Neural cell (in vitro differentiated cells): Measurements from ENCODE around the gene RFC2. TPM values are rescaled to one million over a fixed set of nuclear protein-coding genes. Genes with fewer than 3 reads are reported as not detected.

ENCODE experiments used
- H2AFZ ChIP-seq: fragments of 200-600, 300-800 bp; sonication (generic), shearing (Covaris generic); 2 replicates; pipeline ENCODE4 v1.6.0; 2014; ENCODE audit warnings: low read depth, mild to moderate bottlenecking, antibody characterized with exemption, low read length, moderate library complexity
- H3F3A ChIP-seq: fragments of 200-600 bp; shearing (Covaris generic); 2 replicates; pipeline ENCODE4 v1.6.1; 2016; ENCODE audit warnings: mild to moderate bottlenecking, moderate library complexity, mixed read lengths, antibody characterized with exemption, low read length; ENCODE audit not compliant: insufficient read depth, poor library complexity, severe bottlenecking
- H3K27ac ChIP-seq: fragments of 200-600, 300-800 bp; sonication (generic), shearing (Covaris generic); 2 replicates; pipeline ENCODE4 v1.5.1; 2014; ENCODE audit warnings: mild to moderate bottlenecking, low read length, moderate library complexity
- H3K27me3 ChIP-seq: fragments of 300-800, 200-600 bp; sonication (generic), shearing (Covaris generic); 2 replicates; pipeline ENCODE4 v1.6.0; 2014; ENCODE audit warnings: mild to moderate bottlenecking, low read depth, low read length, moderate library complexity; ENCODE audit not compliant: insufficient read depth
- H3K36me3 ChIP-seq: fragments of 300-800, 200-600 bp; sonication (generic), shearing (Covaris generic); 2 replicates; pipeline ENCODE4 v1.5.1; 2014; ENCODE audit warnings: mild to moderate bottlenecking, antibody characterized with exemption, low read length, moderate library complexity; ENCODE audit not compliant: insufficient read depth
- H3K4me2 ChIP-seq: fragments of 300-800, 200-600 bp; sonication (generic), shearing (Covaris generic); 2 replicates; pipeline ENCODE4 v1.6.0; 2014; ENCODE audit warnings: mild to moderate bottlenecking, low read length
- H3K4me3 ChIP-seq: fragments of 300-800, 200-600 bp; sonication (generic), shearing (Covaris generic); 2 replicates; pipeline ENCODE4 v1.5.1; 2014; ENCODE audit warnings: mild to moderate bottlenecking, low read length, moderate library complexity
- H3K79me2 ChIP-seq: fragments of 200-600 bp; shearing (Covaris generic); replicated peaks from 2 replicates; pipeline ENCODE4 v1.6.0; 2014; ENCODE audit warnings: mild to moderate bottlenecking, low read length, moderate library complexity; ENCODE audit not compliant: insufficient read depth
- H3K9ac ChIP-seq: fragments of 300-800, 200-600 bp; sonication (generic), shearing (Covaris generic); 2 replicates; pipeline ENCODE4 v1.6.1; 2016; ENCODE audit warnings: mild to moderate bottlenecking, low read length, mixed read lengths
- H3K9me2 ChIP-seq: fragments of 200-600 bp; shearing (Covaris generic); 2 replicates; pipeline ENCODE4 v1.6.1; 2016; ENCODE audit warnings: mild to moderate bottlenecking, low read length, mixed read lengths; ENCODE audit not compliant: insufficient read depth
- H3K9me3 ChIP-seq: fragments of 200-600, 300-800 bp; sonication (generic), shearing (Covaris generic); 2 replicates; pipeline ENCODE4 v1.6.1; 2016; ENCODE audit warnings: mild to moderate bottlenecking, mixed run types, low read length, moderate library complexity, mixed read lengths
- H4K20me1 ChIP-seq: fragments of 200-600 bp; shearing (Covaris generic); 2 replicates; pipeline ENCODE4 v1.6.1; 2016; ENCODE audit warnings: mild to moderate bottlenecking, mixed run types; ENCODE audit not compliant: insufficient read depth
- CTCF ChIP-seq: fragments of 450-650 bp; IDR thresholded peaks from 2 replicates; pipeline ENCODE4 v1.5.1; 2014; ENCODE audit warnings: antibody characterized with exemption, mild to moderate bottlenecking, moderate library complexity; ENCODE audit not compliant: poor library complexity, severe bottlenecking
- EP300 ChIP-seq: fragments of 450-650 bp; conservative IDR thresholded peaks from 2 replicates; pipeline ENCODE4 v1.6.1; 2014; ENCODE audit warnings: antibody characterized with exemption, mild to moderate bottlenecking, moderate library complexity; ENCODE audit not compliant: poor library complexity, severe bottlenecking
- EZH2 ChIP-seq: fragments of 200-600, 300-800 bp; shearing (Covaris generic), sonication (generic); IDR thresholded peaks from 2 replicates; pipeline ENCODE4 v1.6.1; 2014; ENCODE audit warnings: antibody characterized with exemption, low read length, borderline replicate concordance, mild to moderate bottlenecking; ENCODE audit not compliant: insufficient read depth, poor library complexity, severe bottlenecking
- MXI1 ChIP-seq: fragments of 450-650 bp; conservative IDR thresholded peaks from 2 replicates; pipeline ENCODE4 v1.6.1; 2014; ENCODE audit warnings: antibody characterized with exemption, mild to moderate bottlenecking; ENCODE audit not compliant: poor library complexity, severe bottlenecking
- POLR2AphosphoS5 ChIP-seq: IDR thresholded peaks from 2 replicates; pipeline ENCODE4 v1.6.1; 2012
- RAD21 ChIP-seq: fragments of 450-650 bp; conservative IDR thresholded peaks from 2 replicates; pipeline ENCODE4 v1.6.1; 2014; ENCODE audit warnings: antibody characterized with exemption, mild to moderate bottlenecking, moderate library complexity
- SMC3 ChIP-seq: fragments of 450-650 bp; conservative IDR thresholded peaks from 2 replicates; pipeline ENCODE4 v1.6.1; 2014; ENCODE audit warnings: antibody characterized with exemption, mild to moderate bottlenecking, moderate library complexity; ENCODE audit not compliant: poor library complexity
- TAF1 ChIP-seq: IDR thresholded peaks from 2 replicates; pipeline ENCODE4 v1.6.1; 2012; ENCODE audit warnings: low read depth
- polyA plus RNA-seq: library from polyadenylated mRNA; depleted of rRNA; stranded (reverse); fragments of >200 nt; gene quantifications from 2 replicates; pipeline ENCODE4 v1.2.3, GENCODE V29; 2014
- TF ChIP-seq, protein P1 (sequence below): IDR thresholded peaks from 2 replicates; pipeline ENCODE4 v1.6.1; 2012; ENCODE audit warnings: borderline replicate concordance

The RFC2 gene
- polyA plus RNA-seq, 1 donor from 2014 or later = 20.9 TPM

GRCh38 chr7:74223711-74224510 is 30.3 kb downstream of the RFC2 start:
- Histone ChIP-seq H3K9ac (no peak overlapping the region), H3K4me2 (no peak overlapping the region), H3K9me3 (no peaks in the 10 kb centered on the region), H3K79me2 (no peaks in the 10 kb centered on the region), H3F3A (no peaks in the 10 kb centered on the region), H3K9me2 (no peaks in the 10 kb centered on the region), H3K36me3 (no peaks in the 10 kb centered on the region), H3K4me3 (no peak overlapping the region), H4K20me1 (no peaks in the 10 kb centered on the region), H2AFZ (no peak overlapping the region), H3K27me3 (no peaks in the 10 kb centered on the region), H3K27ac (no peak overlapping the region)
- no peak for TF ChIP-seq MXI1
- no peak for TF ChIP-seq EZH2
- no peak for TF ChIP-seq CTCF
- no peak for TF ChIP-seq POLR2AphosphoS5

GRCh38 chr7:74222851-74223710 is 31.1 kb downstream of the RFC2 start:
- Histone ChIP-seq H3K4me2 (no peak overlapping the region), H3K27ac (no peak overlapping the region), H3K27me3 (no peaks in the 10 kb centered on the region), H4K20me1 (no peaks in the 10 kb centered on the region), H3K9me2 (no peaks in the 10 kb centered on the region), H3K36me3 (no peaks in the 10 kb centered on the region), H2AFZ (no peak overlapping the region), H3K79me2 (no peaks in the 10 kb centered on the region), H3K4me3 (no peak overlapping the region), H3F3A (no peaks in the 10 kb centered on the region), H3K9me3 (no peaks in the 10 kb centered on the region), H3K9ac (no peak overlapping the region)
- TF ChIP-seq CTCF = no peak
- TF ChIP-seq POLR2AphosphoS5 = no peak
- no peak for TF ChIP-seq TAF1
- TF ChIP-seq, protein P1, sequence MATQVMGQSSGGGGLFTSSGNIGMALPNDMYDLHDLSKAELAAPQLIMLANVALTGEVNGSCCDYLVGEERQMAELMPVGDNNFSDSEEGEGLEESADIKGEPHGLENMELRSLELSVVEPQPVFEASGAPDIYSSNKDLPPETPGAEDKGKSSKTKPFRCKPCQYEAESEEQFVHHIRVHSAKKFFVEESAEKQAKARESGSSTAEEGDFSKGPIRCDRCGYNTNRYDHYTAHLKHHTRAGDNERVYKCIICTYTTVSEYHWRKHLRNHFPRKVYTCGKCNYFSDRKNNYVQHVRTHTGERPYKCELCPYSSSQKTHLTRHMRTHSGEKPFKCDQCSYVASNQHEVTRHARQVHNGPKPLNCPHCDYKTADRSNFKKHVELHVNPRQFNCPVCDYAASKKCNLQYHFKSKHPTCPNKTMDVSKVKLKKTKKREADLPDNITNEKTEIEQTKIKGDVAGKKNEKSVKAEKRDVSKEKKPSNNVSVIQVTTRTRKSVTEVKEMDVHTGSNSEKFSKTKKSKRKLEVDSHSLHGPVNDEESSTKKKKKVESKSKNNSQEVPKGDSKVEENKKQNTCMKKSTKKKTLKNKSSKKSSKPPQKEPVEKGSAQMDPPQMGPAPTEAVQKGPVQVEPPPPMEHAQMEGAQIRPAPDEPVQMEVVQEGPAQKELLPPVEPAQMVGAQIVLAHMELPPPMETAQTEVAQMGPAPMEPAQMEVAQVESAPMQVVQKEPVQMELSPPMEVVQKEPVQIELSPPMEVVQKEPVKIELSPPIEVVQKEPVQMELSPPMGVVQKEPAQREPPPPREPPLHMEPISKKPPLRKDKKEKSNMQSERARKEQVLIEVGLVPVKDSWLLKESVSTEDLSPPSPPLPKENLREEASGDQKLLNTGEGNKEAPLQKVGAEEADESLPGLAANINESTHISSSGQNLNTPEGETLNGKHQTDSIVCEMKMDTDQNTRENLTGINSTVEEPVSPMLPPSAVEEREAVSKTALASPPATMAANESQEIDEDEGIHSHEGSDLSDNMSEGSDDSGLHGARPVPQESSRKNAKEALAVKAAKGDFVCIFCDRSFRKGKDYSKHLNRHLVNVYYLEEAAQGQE = no peak
- no peak for TF ChIP-seq SMC3
- no peak for TF ChIP-seq EZH2
- TF ChIP-seq MXI1 = no peak
- TF ChIP-seq RAD21 = no peak
- TF ChIP-seq EP300 = no peak
